ENCODE data around the gene USP36. TPM values are rescaled to one million over a fixed set of nuclear protein-coding genes. Genes with fewer than 3 reads are reported as not detected.
"Not testable (repeated sequence)": the region's sequence is repeated elsewhere in the genome, so short reads cannot be mapped to it uniquely, and the experiment has no call there.

Gene USP36
- polyA plus RNA-seq, 3 donors, result 39.1 to 46.7 (median 44.0) TPM

- no peak for DNase-seq (ENCODE audit: extremely low read depth in 1 of 11, low read depth in 9 of 11, low spot score in 4 of 11)
Observed at GRCh38 chr17:78759969-78760352, 80.7 kb downstream of the USP36 start.

DNA sequence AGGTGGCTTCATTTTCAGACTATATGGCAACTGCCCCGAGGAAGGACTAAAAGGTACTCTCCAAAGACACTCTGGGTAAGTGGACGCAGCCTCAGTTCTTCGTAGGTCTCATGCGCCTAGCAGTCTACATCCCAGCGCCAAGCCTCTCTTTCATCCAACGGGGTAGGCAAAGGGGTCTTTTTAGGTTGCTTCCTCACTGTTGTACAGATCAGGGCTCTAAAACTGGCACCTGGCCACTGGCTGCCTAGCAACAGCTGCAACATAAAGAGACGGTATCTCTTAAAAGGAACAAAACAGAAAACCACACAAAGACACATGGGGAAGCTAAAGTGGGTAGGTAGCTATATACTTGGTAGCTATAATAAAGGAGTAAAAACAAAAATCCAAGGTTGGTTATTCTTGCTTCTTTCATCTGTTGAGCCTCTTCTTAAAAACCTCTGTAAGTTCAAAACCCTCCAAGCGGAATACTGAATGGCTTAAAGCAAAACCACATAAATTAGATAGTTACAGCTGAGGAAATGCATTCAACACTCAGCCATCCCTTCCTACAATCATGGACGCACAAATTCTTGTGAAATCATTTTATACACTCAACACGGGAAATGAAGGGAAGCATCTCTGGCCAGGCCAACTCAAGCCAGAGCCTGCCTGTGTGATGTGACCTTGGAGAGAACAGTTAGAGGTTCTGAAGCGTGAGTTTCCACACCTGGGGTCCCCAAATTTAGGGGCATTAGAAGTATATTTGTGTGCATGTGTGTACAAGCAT, 81.2 kb downstream of the USP36 start:
- DNase-seq (ENCODE audit: extremely low read depth in 1 of 11, low read depth in 9 of 11, low spot score in 4 of 11), result peak in 3 of 11 donors; percentile 26 to 55 (median 42)

DNA sequence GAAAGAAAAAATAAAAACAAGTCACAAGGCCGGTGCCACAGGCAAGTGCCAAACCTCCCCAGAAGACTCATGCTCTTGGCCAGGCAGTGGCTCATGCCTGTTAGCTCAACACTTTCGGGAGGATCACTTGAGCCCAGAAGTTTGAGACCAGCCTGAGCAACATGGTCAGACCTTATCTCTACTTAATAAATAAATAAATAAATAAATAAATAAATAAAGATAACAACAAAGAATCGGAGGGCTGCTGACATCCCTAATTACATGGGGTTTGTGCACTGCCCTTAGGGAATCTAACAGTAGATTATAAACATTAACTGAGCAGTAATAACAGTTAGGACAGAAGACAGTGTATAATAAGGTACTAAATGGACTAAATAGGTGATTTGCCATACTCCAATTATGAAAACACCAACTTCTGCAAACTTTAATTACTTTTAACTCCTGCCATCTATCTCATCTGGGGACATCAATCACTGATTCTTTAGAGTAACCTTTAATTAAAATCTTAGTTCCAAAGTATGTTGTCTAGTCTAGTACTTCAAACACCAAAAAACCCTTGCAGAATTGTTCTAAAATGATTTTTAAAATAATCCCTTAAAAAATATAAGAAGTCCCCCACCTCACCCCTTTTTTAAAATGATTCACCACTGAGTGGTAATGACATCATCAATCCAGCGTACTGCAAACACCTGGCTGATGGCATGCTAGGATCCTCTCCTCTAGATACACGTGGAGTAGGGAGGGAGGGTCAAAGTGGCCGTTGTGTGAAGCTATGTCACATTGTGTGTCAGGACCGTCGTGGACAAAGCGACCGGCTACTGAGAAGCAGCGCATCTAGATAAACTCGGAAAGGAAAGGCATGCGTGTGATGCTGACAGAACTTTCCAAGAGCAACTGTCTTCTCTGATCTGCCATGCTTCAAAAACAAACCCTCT, 87.0 kb downstream of the USP36 start:
- DNase-seq (ENCODE audit: extremely low read depth in 1 of 11, low read depth in 9 of 11, low spot score in 4 of 11), result no peak

DNA sequence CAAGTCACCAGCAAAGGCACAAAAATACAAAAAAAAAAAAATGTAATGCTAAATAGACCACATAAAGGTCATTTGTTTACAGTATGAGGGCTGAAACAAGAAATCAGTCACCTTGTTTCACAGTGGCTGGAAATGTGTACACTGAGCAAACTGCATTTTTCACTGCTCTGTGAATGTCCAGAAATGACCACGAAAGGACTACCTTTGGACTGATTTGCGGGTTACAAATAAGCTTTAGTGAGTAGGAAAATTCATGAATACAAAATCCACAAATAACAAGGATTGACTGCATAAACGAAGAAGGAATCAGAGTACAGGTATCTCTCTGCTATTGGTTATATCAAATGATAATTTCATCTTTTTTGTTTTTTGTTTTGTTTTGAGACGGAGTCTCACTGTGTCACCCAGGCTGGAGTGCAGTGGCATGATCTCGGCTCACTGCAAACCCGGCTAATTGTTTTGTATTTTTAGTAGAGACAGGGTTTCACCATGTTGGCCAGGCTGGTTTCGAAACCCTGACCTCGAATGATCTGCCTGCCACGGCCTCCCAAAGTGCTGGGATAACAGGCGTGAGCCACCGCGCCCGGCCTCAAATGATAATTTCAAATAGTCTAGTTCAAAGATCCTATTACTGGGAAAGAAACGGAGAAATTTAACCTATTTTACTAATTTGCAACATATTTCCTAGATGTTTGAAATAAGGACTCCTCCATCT, 89.0 kb downstream of the USP36 start:
- no peak for DNase-seq (ENCODE audit: extremely low read depth in 1 of 11, low read depth in 9 of 11, low spot score in 4 of 11)

DNA sequence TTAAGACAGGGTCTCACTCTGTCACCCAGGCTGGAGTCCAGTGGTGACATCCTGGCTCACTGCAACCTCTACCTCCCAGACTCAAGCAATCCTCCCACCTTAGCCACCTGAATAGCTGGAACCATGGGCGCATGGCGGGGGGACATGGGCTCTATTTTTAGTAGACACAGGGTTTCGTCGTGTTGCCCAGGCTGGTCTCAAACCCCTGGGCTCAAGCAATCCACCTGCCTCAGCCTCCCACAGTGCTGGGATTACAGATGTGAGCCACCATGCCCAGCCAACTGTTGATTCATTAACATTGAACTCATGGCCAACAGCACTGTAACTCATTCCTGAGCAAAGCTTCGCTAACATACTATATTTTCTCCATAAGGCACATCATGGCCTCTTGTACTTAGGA, 89.6 kb downstream of the USP36 start:
- DNase-seq (ENCODE audit: extremely low read depth in 1 of 11, low read depth in 9 of 11, low spot score in 4 of 11), result not testable (repeated sequence)

DNA sequence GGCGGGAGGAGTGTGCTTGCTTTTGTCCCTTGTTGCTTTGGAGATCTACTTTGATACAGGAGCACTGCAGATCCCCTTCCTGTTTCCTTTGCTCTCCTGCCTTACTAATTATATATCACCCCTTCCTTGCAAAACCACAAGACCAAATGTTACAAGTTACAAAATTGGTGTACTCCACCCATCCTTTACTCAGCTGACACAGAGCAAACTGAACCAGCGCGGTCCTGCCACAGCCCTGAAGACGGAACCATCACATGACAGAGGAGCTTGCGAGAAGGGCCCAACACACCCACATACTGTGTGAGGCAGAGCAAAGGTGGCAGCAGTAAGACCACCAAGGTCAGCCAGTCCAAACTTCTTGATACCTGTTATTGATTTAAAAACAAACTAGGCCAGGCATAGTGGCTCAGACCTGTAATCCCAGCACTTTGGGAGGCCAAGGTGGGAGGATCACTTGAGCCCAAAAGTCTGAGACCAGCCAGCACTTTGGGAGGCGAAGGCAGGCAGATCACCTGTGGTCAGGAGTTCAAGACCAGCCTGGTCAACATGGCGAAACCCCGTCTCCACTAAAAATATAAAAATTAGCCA, 91.8 kb downstream of the USP36 start:
- DNase-seq (ENCODE audit: extremely low read depth in 1 of 11, low read depth in 9 of 11, low spot score in 4 of 11), result no peak

GRCh38 chr17:78748048-78748729, 92.4 kb downstream of the USP36 start:
- no peak for DNase-seq (ENCODE audit: extremely low read depth in 1 of 11, low read depth in 9 of 11, low spot score in 4 of 11)

DNA sequence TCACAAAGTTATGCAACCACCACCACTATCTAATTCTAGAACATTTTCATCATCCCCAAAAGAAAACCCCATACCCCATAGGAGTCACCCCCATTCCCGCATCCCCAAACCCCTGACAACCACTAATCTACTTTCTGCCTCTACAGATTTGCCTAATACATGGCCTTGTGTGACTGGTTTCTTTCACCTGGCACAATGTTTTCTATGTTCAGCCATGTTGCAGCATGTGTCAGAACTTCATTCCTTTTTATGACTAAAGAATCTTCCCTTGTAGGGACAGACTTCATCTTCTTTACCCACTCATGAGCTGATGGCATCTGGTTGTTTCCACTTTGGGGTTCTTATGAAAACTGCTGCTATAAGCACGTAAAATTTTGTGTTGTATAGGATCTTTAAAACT, 93.1 kb downstream of the USP36 start:
- no peak for DNase-seq (ENCODE audit: extremely low read depth in 1 of 11, low read depth in 9 of 11, low spot score in 4 of 11)

GRCh38 chr17:78746949-78747269, 93.7 kb downstream of the USP36 start:
- DNase-seq (ENCODE audit: extremely low read depth in 1 of 11, low read depth in 9 of 11, low spot score in 4 of 11), result no peak

DNA sequence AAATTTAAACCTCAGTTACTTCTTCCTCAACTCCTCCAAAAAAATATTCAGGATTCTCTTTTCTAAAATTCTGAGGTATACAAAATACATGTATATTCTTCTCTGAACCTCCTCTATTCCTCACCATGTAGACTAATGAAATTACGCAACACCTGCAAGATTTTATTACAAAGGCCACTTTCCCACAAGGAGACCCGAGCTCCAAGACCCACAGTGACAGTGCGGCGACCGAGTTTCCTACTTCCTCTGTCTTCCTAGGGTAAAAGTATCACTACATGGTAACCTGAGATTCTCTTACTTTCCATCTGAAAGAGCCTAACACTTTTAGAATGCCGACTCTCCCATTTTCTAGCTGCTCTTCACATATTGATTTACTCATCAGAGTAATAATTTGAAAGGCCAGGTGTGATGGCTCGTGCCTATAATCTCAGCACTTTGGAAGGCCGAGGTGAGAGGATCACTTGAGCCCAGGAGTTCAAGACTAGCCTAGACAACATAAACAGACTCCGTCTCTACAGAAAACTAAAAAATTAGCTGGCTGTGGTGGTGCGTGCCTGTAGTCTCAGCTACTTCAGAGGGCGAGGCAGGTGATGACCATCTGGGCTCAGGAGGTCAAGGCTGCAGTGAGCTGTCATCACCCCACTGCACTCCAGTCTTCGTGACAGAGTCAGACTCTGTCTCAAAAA, 94.2 kb downstream of the USP36 start:
- DNase-seq (ENCODE audit: extremely low read depth in 1 of 11, low read depth in 9 of 11, low spot score in 4 of 11), result no peak

Other genes starting within 250 kb of the USP36 start
- 10 to 100 TPM; 23.1 to 26.3 (median 23.2) TPM for gene CYTH1, start 58.5 kb downstream of the USP36 start, polyA plus RNA-seq (ENCODE audit: insufficient read length in 3 of 3)
- under 1 TPM in 2 of 3 donors, not detected in 1; 0.11 to 0.48 TPM for gene CEP295NL, start 62.4 kb upstream of the USP36 start, polyA plus RNA-seq (ENCODE audit: insufficient read length in 3 of 3)
- 100 to 1,000 TPM; 150 to 170 (median 150) TPM for gene TIMP2, start 84.6 kb upstream of the USP36 start, polyA plus RNA-seq (ENCODE audit: insufficient read length in 3 of 3)
- 100 to 1,000 TPM; 104 to 161 (median 125) TPM for gene LGALS3BP, start 139.1 kb upstream of the USP36 start, polyA plus RNA-seq (ENCODE audit: insufficient read length in 3 of 3)
- 10 to 100 TPM; 39.7 to 52.9 (median 46.1) TPM for gene CANT1, start 168.9 kb upstream of the USP36 start, polyA plus RNA-seq (ENCODE audit: insufficient read length in 3 of 3)
- 1 to 10 TPM; 2.1 to 3.1 (median 2.9) TPM for gene C1QTNF1, start 183.4 kb upstream of the USP36 start, polyA plus RNA-seq (ENCODE audit: insufficient read length in 3 of 3)
- 10 to 100 TPM; 14.6 to 29.0 (median 22.4) TPM for gene ENGASE, start 234.0 kb upstream of the USP36 start, polyA plus RNA-seq (ENCODE audit: insufficient read length in 3 of 3)